DND-41 (cell line): Measurements from ENCODE around the gene TBC1D22A.

Experiments used
- CTCF ChIP-seq: IDR thresholded peaks from 2 replicates; pipeline ENCODE4 v1.5.1; 2012; ENCODE audit warnings: borderline replicate concordance, low read length, moderate library complexity, mild to moderate bottlenecking; ENCODE audit not compliant: poor library complexity, severe bottlenecking; ENCODE audit errors: extremely low read depth
- EZH2 ChIP-seq: IDR thresholded peaks from 3 replicates; pipeline ENCODE4 v1.6.1; 2012; ENCODE audit warnings: borderline replicate concordance, low read depth, mild to moderate bottlenecking, moderate library complexity, low read length, inconsistent platforms; ENCODE audit not compliant: severe bottlenecking

GRCh38 chr22:47191671-47192650 lies 429.5 kb downstream of the TBC1D22A start:
- TF ChIP-seq CTCF, result no peak
- no peak for TF ChIP-seq EZH2
